ENCODE results near the gene FRAT2.

GRCh38 chr10:97331153-97331703 lies 3.3 kb downstream of the FRAT2 start:
- no peak for TF ChIP-seq CTCF (IDR thresholded peaks at IDR 0.05)
- TF ChIP-seq POLR2AphosphoS5 (IDR thresholded peaks at IDR 0.05) = no peak
- no peak for TF ChIP-seq POLR2A (IDR thresholded peaks at IDR 0.05)

Measured in breast epithelium (tissue), 3 donors.